Liver (tissue), 9 donors: ENCODE measurements around the gene FAM216B. TPM values are rescaled to one million over a fixed set of nuclear protein-coding genes. Genes with fewer than 3 reads are reported as not detected.

ENCODE experiments used
- DNase-seq: peaks from one replicate; pipeline ENCODE4 v3.0.0-alpha.2; 2017; ENCODE audit warnings: low spot score
- H3K27ac ChIP-seq, 2 donors: one replicate each; pipeline ENCODE4 v1.7.0; 2013; ENCODE audit warnings: inconsistent platforms in 2 of 2, low read length in 2 of 2, control low read depth in 1 of 2, low read depth in 1 of 2, mild to moderate bottlenecking in 1 of 2
- H3K27me3 ChIP-seq, 4 donors: one replicate each; pipeline versions ENCODE4 v1.6.1 to v1.7.0; 2013; ENCODE audit warnings: low read length in 3 of 4, inconsistent platforms in 1 of 4, mild to moderate bottlenecking in 1 of 4, moderate library complexity in 1 of 4; ENCODE audit not compliant: control insufficient read depth in 4 of 4, insufficient read depth in 4 of 4
- H3K36me3 ChIP-seq, 4 donors: one replicate each; pipeline versions ENCODE4 v1.6.1 to v1.7.0; 2013; ENCODE audit warnings: low read length in 3 of 4, mild to moderate bottlenecking in 3 of 4, low read depth in 1 of 4, moderate library complexity in 1 of 4; ENCODE audit not compliant: control insufficient read depth in 4 of 4, insufficient read depth in 3 of 4
- H3K4me1 ChIP-seq, 4 donors: one replicate each; pipeline versions ENCODE4 v1.6.1 to v1.7.0; 2013; ENCODE audit warnings: low read length in 3 of 4, mild to moderate bottlenecking in 3 of 4, moderate library complexity in 1 of 4; ENCODE audit not compliant: control insufficient read depth in 4 of 4, insufficient read depth in 4 of 4
- H3K4me3 ChIP-seq, 3 donors: one replicate each; pipeline versions ENCODE4 v1.6.1 to v1.7.0; 2013; ENCODE audit warnings: low read length in 3 of 3, control low read depth in 1 of 3, low read depth in 1 of 3, mild to moderate bottlenecking in 1 of 3
- H3K9ac ChIP-seq, 2 donors: one replicate each; pipeline ENCODE4 v1.7.0; 2013; ENCODE audit warnings: low read length in 2 of 2, mild to moderate bottlenecking in 2 of 2, moderate library complexity in 2 of 2, control low read depth in 1 of 2, low read depth in 1 of 2
- H3K9me3 ChIP-seq, 4 donors: one replicate each; pipeline versions ENCODE4 v1.6.1 to v1.7.0; 2013; ENCODE audit warnings: low read length in 3 of 4; ENCODE audit not compliant: control insufficient read depth in 4 of 4
- ATF3 ChIP-seq: IDR thresholded peaks from 2 replicates; pipeline ENCODE4 v1.6.1; 2016; ENCODE audit warnings: antibody characterized with exemption
- CTCF ChIP-seq: fragments of 150-350 bp; IDR thresholded peaks from 2 replicates; pipeline ENCODE4 v1.5.1; 2017; ENCODE audit warnings: improper control_type of control experiment, low read depth, low read length; ENCODE audit not compliant: missing input control
- EGR1 ChIP-seq, 2 donors: IDR thresholded peaks; 2 replicates each; pipeline ENCODE4 v1.6.1; 2016 to 2018; ENCODE audit warnings: antibody characterized with exemption in 2 of 2, low read depth in 2 of 2
- FOXA1 ChIP-seq: IDR thresholded peaks from 2 replicates; pipeline ENCODE4 v1.6.1; 2016; ENCODE audit warnings: antibody characterized with exemption
- FOXA2 ChIP-seq: IDR thresholded peaks from 2 replicates; pipeline ENCODE4 v1.6.1; 2016; ENCODE audit warnings: antibody characterized with exemption
- HNF4A ChIP-seq, 2 donors: conservative IDR thresholded peaks; 2 replicates each; pipeline ENCODE4 v1.6.1; 2016; ENCODE audit warnings: antibody characterized with exemption in 2 of 2, mild to moderate bottlenecking in 2 of 2
- HNF4G ChIP-seq: IDR thresholded peaks from 2 replicates; pipeline ENCODE4 v1.6.1; 2016; ENCODE audit warnings: antibody characterized with exemption
- JUND ChIP-seq, 2 donors: IDR thresholded peaks; 2 replicates each; pipeline ENCODE4 v1.6.1; 2016; ENCODE audit warnings: antibody characterized with exemption in 2 of 2
- MAX ChIP-seq: IDR thresholded peaks from 2 replicates; pipeline ENCODE4 v1.6.1; 2016; ENCODE audit warnings: antibody characterized with exemption
- NR2F2 ChIP-seq: IDR thresholded peaks from 2 replicates; pipeline ENCODE4 v1.6.1; 2016; ENCODE audit warnings: antibody characterized with exemption
- RAD21 ChIP-seq, 2 donors: IDR thresholded peaks; 2 replicates each; pipeline ENCODE4 v1.6.1; 2016; ENCODE audit warnings: antibody characterized with exemption in 2 of 2, mild to moderate bottlenecking in 2 of 2
- RXRA ChIP-seq, 2 donors: IDR thresholded peaks; 2 replicates each; pipeline ENCODE4 v1.6.1; 2017 to 2018; ENCODE audit warnings: antibody characterized with exemption in 2 of 2, mild to moderate bottlenecking in 1 of 2
- SP1 ChIP-seq: IDR thresholded peaks from 2 replicates; pipeline ENCODE4 v1.6.1; 2018; ENCODE audit warnings: antibody characterized with exemption, mild to moderate bottlenecking
- YY1 ChIP-seq: IDR thresholded peaks from 2 replicates; pipeline ENCODE4 v1.6.1; 2016; ENCODE audit warnings: antibody characterized with exemption, mild to moderate bottlenecking
- WGBS: extraction: QIAGEN DNeasy Blood & Tissue Kit; methylation state at CpG from one replicate; pipeline ENCODE4 v1.1.7; 2013; 5-methylcytosine and 5-hydroxymethylcytosine counted together
- polyA plus RNA-seq, 2 donors: library from polyadenylated mRNA; stranded (reverse) in 1 of 2; unstranded in 1 of 2; fragments of 200-250 nt in 1 of 2; fragments of >200 nt in 1 of 2; fragmentation: Nextera tagmentation in 1 of 2; extraction: Ambion mirVana in 1 of 2; gene quantifications; one replicate each; pipeline versions ENCODE4 v1.2.1 to v1.2.3, GENCODE V29; 2013 to 2015
- total RNA-seq, 2 donors: library from RNA; depleted of rRNA; stranded (reverse); fragments of >200 nt; gene quantifications; one replicate each; pipeline ENCODE4 v1.2.3, GENCODE V29; 2014
- donor health status: healthy.
- donor health status: healthy.
- donor health status: healthy.
- donor health status: healthy.
- donor health status: healthy.

Gene FAM216B
- total and polyA plus RNA-seq, 4 donors = not detected

- no peak for TF ChIP-seq HNF4A (conservative IDR thresholded peaks at IDR 0.05)
- Histone ChIP-seq H3K9me3 (peaks cover 0 to 3% (median 0%) of the 10 kb centered on the region in 4 donors), H3K27me3 (peaks cover 0 to 3% (median 0%) of the 10 kb centered on the region in 4 donors), H3K4me1 (no peaks in the 10 kb centered on the region), H3K27ac (no peak overlapping the region), H3K9ac (no peak overlapping the region), H3K36me3 (no peaks in the 10 kb centered on the region), H3K4me3 (no peak overlapping the region)
- no peak for DNase-seq
- WGBS = 68% methylated on average over 6 of the region's 6 CpGs
These were observed 16.7 kb downstream of the FAM216B start for GRCh38 chr13:42798118-42798517.

- TF ChIP-seq HNF4G (no peak), HNF4A (conservative IDR thresholded peaks at IDR 0.05) (no peak), FOXA1 (no peak), MAX (no peak), EGR1 (IDR thresholded peaks at IDR 0.05; ENCODE audit: low read depth in 2 of 2) (no peak), RXRA (IDR thresholded peaks at IDR 0.05) (no peak)
- no peaks in the 10 kb centered on the region for H3K9me3 ChIP-seq
- WGBS = 62% methylated on average over 5 of the region's 5 CpGs
These were observed 18.8 kb downstream of the FAM216B start for GRCh38 chr13:42800109-42800643.

GRCh38 chr13:42803563-42804204, 22.3 kb downstream of the FAM216B start:
- no peak for TF ChIP-seq SP1
- no peak for TF ChIP-seq HNF4G
- Histone ChIP-seq H3K9ac (no peak overlapping the region), H3K9me3 (no peaks in the 10 kb centered on the region), H3K27me3 (no peaks in the 10 kb centered on the region), H3K27ac (no peak overlapping the region), H3K4me3 (no peak overlapping the region), H3K4me1 (no peaks in the 10 kb centered on the region), H3K36me3 (no peaks in the 10 kb centered on the region)
- 70% methylated on average over 2 of the region's 2 CpGs for WGBS
- no peak for DNase-seq

More at GRCh38 chr13:42800109-42800643, 18.8 kb downstream of the FAM216B start:
- Histone ChIP-seq H3K36me3 (no peaks in the 10 kb centered on the region), H3K4me1 (no peaks in the 10 kb centered on the region), H3K4me3 (no peak overlapping the region), H3K27ac (no peak overlapping the region), H3K9ac (no peak overlapping the region), H3K27me3 (peaks cover 0 to 3% (median 0%) of the 10 kb centered on the region in 4 donors)
- DNase-seq = no peak

GRCh38 chr13:42804244-42804874, 23.0 kb downstream of the FAM216B start:
- Histone ChIP-seq H3K9me3 (no peaks in the 10 kb centered on the region), H3K4me3 (no peak overlapping the region), H3K9ac (no peak overlapping the region), H3K27ac (no peak overlapping the region), H3K27me3 (no peaks in the 10 kb centered on the region), H3K4me1 (no peaks in the 10 kb centered on the region), H3K36me3 (no peaks in the 10 kb centered on the region)
- no peak for DNase-seq
- 64% methylated on average over 4 of the region's 4 CpGs for WGBS
- TF ChIP-seq CTCF (no peak), SP1 (no peak), MAX (no peak), ATF3 (no peak), HNF4G (no peak), FOXA1 (no peak), NR2F2 (no peak), RXRA (IDR thresholded peaks at IDR 0.05) (no peak), RAD21 (IDR thresholded peaks at IDR 0.05) (no peak), FOXA2 (no peak), YY1 (no peak), JUND (IDR thresholded peaks at IDR 0.05) (no peak), HNF4A (conservative IDR thresholded peaks at IDR 0.05) (no peak)
